Endothelial cell of umbilical vein (primary cell): ENCODE data around the gene WIPF3.

ENCODE experiments used
- EZH2 ChIP-seq: IDR thresholded peaks from 2 replicates; pipeline ENCODE4 v1.6.1; 2012; ENCODE audit warnings: borderline replicate concordance, low read depth, mild to moderate bottlenecking, moderate library complexity, low read length, inconsistent platforms; ENCODE audit not compliant: severe bottlenecking
- FOS ChIP-seq: IDR thresholded peaks from 2 replicates; pipeline ENCODE4 v1.6.1; 2011; ENCODE audit warnings: mild to moderate bottlenecking, low read length, moderate library complexity, borderline replicate concordance; ENCODE audit not compliant: insufficient read depth
- GATA2 ChIP-seq: IDR thresholded peaks from 2 replicates; pipeline ENCODE4 v1.7.0; 2011; ENCODE audit warnings: low read depth, mild to moderate bottlenecking, moderate library complexity, mixed read lengths, low read length; ENCODE audit not compliant: insufficient read length, insufficient read depth
- JUN ChIP-seq: IDR thresholded peaks from 2 replicates; pipeline ENCODE4 v1.6.1; 2011; ENCODE audit warnings: borderline replicate concordance, low read depth; ENCODE audit not compliant: insufficient read length, insufficient read depth
- MYC ChIP-seq: IDR thresholded peaks from one replicate; pipeline ENCODE4 v1.6.1; 2011; ENCODE audit warnings: mild to moderate bottlenecking, low read depth, low read length
- POLR2A ChIP-seq: IDR thresholded peaks from 2 replicates; pipeline ENCODE4 v1.6.1; 2012; ENCODE audit warnings: low read depth, mild to moderate bottlenecking, control low read depth, low read length
- POLR2AphosphoS5 ChIP-seq: IDR thresholded peaks from 2 replicates; pipeline ENCODE4 v1.6.1; 2012; ENCODE audit warnings: low read depth, mild to moderate bottlenecking, control low read depth, low read length, moderate library complexity; ENCODE audit not compliant: insufficient read depth
- TF ChIP-seq, protein P1 (sequence below), 2 donors: IDR thresholded peaks; 1 replicate in 1 of 2; 2 replicates in 1 of 2; pipeline ENCODE4 v1.5.1; 2011; ENCODE audit warnings: low read length in 2 of 2, mild to moderate bottlenecking in 2 of 2, moderate library complexity in 2 of 2, control low read depth in 1 of 2, inconsistent platforms in 1 of 2, low read depth in 1 of 2; ENCODE audit not compliant: insufficient read depth in 1 of 2; ENCODE audit errors: extremely low read depth in 1 of 2

DNA sequence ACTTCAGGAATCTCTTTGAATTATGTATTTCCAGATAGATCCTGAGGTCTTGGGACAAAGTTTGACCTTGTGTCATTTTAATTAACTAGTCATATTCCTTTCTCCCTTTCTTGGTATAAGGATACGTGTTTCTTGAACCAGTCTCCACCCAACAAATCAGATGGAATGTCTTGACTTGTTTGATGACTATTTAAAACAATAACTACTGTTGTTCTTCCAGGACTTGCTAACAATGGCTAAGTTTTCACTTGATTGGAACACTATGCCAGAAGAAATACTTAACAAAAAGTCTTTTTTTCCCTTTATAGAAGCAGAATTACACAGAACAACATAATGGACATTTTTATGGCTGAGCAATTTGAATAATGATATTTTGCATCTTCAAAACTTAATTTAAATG lies 43.0 kb upstream of the WIPF3 start:
- TF ChIP-seq EZH2 (no peak), POLR2A (no peak), POLR2AphosphoS5 (no peak), MYC (no peak), JUN (no peak), GATA2 (no peak), FOS (no peak)
- TF ChIP-seq, protein P1, sequence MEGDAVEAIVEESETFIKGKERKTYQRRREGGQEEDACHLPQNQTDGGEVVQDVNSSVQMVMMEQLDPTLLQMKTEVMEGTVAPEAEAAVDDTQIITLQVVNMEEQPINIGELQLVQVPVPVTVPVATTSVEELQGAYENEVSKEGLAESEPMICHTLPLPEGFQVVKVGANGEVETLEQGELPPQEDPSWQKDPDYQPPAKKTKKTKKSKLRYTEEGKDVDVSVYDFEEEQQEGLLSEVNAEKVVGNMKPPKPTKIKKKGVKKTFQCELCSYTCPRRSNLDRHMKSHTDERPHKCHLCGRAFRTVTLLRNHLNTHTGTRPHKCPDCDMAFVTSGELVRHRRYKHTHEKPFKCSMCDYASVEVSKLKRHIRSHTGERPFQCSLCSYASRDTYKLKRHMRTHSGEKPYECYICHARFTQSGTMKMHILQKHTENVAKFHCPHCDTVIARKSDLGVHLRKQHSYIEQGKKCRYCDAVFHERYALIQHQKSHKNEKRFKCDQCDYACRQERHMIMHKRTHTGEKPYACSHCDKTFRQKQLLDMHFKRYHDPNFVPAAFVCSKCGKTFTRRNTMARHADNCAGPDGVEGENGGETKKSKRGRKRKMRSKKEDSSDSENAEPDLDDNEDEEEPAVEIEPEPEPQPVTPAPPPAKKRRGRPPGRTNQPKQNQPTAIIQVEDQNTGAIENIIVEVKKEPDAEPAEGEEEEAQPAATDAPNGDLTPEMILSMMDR (IDR thresholded peaks at IDR 0.05; ENCODE audit: extremely low read depth in 1 of 2, insufficient read depth in 1 of 2, low read depth in 1 of 2, low read length in 2 of 2), result no peak
